H9 (cell line): ENCODE data around the gene PACSIN2. TPM values are rescaled to one million over a fixed set of nuclear protein-coding genes. Genes with fewer than 3 reads are reported as not detected.

Experiments used
- DNase-seq: peaks from one replicate; pipeline ENCODE4 v3.0.0-alpha.2; 2017
- H2AFZ ChIP-seq: one replicate; pipeline ENCODE4 v1.6.1; 2013; ENCODE audit warnings: mild to moderate bottlenecking, low read length, control low read depth, moderate library complexity
- H2AK5ac ChIP-seq: 2 replicates; pipeline ENCODE4 v1.6.1; 2013; ENCODE audit warnings: low read length, control low read depth, mixed read lengths; ENCODE audit not compliant: insufficient read length
- H2BK120ac ChIP-seq: one replicate; pipeline ENCODE4 v1.6.1; 2013; ENCODE audit warnings: low read depth, mild to moderate bottlenecking, low read length, control low read depth, inconsistent platforms; ENCODE audit not compliant: poor library complexity, severe bottlenecking
- H2BK12ac ChIP-seq: 2 replicates; pipeline ENCODE4 v1.6.1; 2013; ENCODE audit warnings: low read length, control low read depth, mixed read lengths, low read depth; ENCODE audit not compliant: insufficient read length
- H2BK15ac ChIP-seq: 2 replicates; pipeline ENCODE4 v1.6.1; 2013; ENCODE audit warnings: low read depth, low read length, control low read depth
- H2BK20ac ChIP-seq: one replicate; pipeline ENCODE4 v1.6.1; 2013; ENCODE audit warnings: low read depth, mild to moderate bottlenecking, low read length, control low read depth, inconsistent platforms; ENCODE audit not compliant: poor library complexity, severe bottlenecking
- H2BK5ac ChIP-seq: 2 replicates; pipeline ENCODE4 v1.6.1; 2013; ENCODE audit warnings: low read length, control low read depth, mixed read lengths; ENCODE audit not compliant: insufficient read length
- H3K14ac ChIP-seq: 2 replicates; pipeline ENCODE4 v1.6.1; 2013; ENCODE audit warnings: low read length, control low read depth; ENCODE audit not compliant: insufficient read depth
- H3K18ac ChIP-seq: 2 replicates; pipeline ENCODE4 v1.6.1; 2013; ENCODE audit warnings: low read depth, mild to moderate bottlenecking, mixed read lengths, low read length, control low read depth; ENCODE audit not compliant: insufficient read length
- H3K23ac ChIP-seq: 2 replicates; pipeline ENCODE4 v1.6.1; 2013; ENCODE audit warnings: low read length, control low read depth, mixed read lengths, low read depth; ENCODE audit not compliant: insufficient read length
- H3K23me2 ChIP-seq: 2 replicates; pipeline ENCODE4 v1.6.1; 2013; ENCODE audit warnings: low read depth, mild to moderate bottlenecking, mixed read lengths, low read length, control low read depth; ENCODE audit not compliant: insufficient read length, poor library complexity, severe bottlenecking
- H3K27ac ChIP-seq: 2 replicates; pipeline ENCODE4 v1.5.1; 2013; ENCODE audit warnings: low read length, control low read depth, mixed read lengths, low read depth; ENCODE audit not compliant: insufficient read length
- H3K27me3 ChIP-seq: 2 replicates; pipeline ENCODE4 v1.6.1; 2013; ENCODE audit warnings: low read length, control low read depth, inconsistent platforms; ENCODE audit not compliant: insufficient read depth
- H3K4ac ChIP-seq: 2 replicates; pipeline ENCODE4 v1.6.1; 2013; ENCODE audit warnings: low read depth, mild to moderate bottlenecking, control low read depth, inconsistent platforms, low read length, moderate library complexity
- H3K4me1 ChIP-seq: 2 replicates; pipeline ENCODE4 v1.6.1; 2013; ENCODE audit warnings: low read length, control low read depth, inconsistent platforms; ENCODE audit not compliant: insufficient read depth
- H3K4me2 ChIP-seq: 2 replicates; pipeline ENCODE4 v1.6.1; 2013; ENCODE audit warnings: low read length, control low read depth, mixed read lengths; ENCODE audit not compliant: insufficient read length, insufficient read depth
- H3K56ac ChIP-seq: 2 replicates; pipeline ENCODE4 v1.6.1; 2013; ENCODE audit warnings: low read depth, mild to moderate bottlenecking, mixed read lengths, low read length, control low read depth; ENCODE audit not compliant: insufficient read length
- H3K79me1 ChIP-seq: 2 replicates; pipeline ENCODE4 v1.6.1; 2013; ENCODE audit warnings: low read depth, mild to moderate bottlenecking, moderate library complexity, low read length, control low read depth, inconsistent platforms; ENCODE audit not compliant: insufficient read depth, poor library complexity, severe bottlenecking
- H3K79me2 ChIP-seq: 2 replicates; pipeline ENCODE4 v1.6.1; 2013; ENCODE audit warnings: low read length, control low read depth, inconsistent platforms; ENCODE audit not compliant: insufficient read depth
- H3K9ac ChIP-seq: 2 replicates; pipeline ENCODE4 v1.6.1; 2013; ENCODE audit warnings: low read length, control low read depth, mixed read lengths; ENCODE audit not compliant: insufficient read length; ENCODE audit errors: extremely low read depth
- H3K9me3 ChIP-seq: one replicate; pipeline ENCODE4 v1.6.1; 2013; ENCODE audit warnings: low read depth, low read length, inconsistent platforms; ENCODE audit not compliant: control insufficient read depth
- H3T11ph ChIP-seq: one replicate; pipeline ENCODE4 v1.6.1; 2013; ENCODE audit warnings: mild to moderate bottlenecking, low read length, control low read depth, inconsistent platforms
- H4K20me1 ChIP-seq: one replicate; pipeline ENCODE4 v1.6.1; 2013; ENCODE audit not compliant: control insufficient read depth, insufficient read length, insufficient read depth
- H4K5ac ChIP-seq: 2 replicates; pipeline ENCODE4 v1.6.1; 2013; ENCODE audit warnings: low read depth, mild to moderate bottlenecking, mixed read lengths, low read length, control low read depth; ENCODE audit not compliant: insufficient read length
- H4K8ac ChIP-seq: replicated peaks from 2 replicates; pipeline ENCODE4 v1.6.1; 2013; ENCODE audit warnings: low read length, control low read depth, mixed read lengths, low read depth; ENCODE audit not compliant: insufficient read length
- H4K91ac ChIP-seq: 2 replicates; pipeline ENCODE4 v1.6.1; 2013; ENCODE audit warnings: low read depth, mild to moderate bottlenecking, moderate library complexity, mixed read lengths, low read length, control low read depth; ENCODE audit not compliant: insufficient read length
- H3K27ac Mint-ChIP-seq, 3 experiments: 2 replicates in 2 of 3; 3 replicates in 1 of 3; pipeline ENCODE4 v1.8.0; 2020 to 2021; ENCODE audit warnings: mixed read lengths in 3 of 3, mild to moderate bottlenecking in 1 of 3, moderate library complexity in 1 of 3
- H3K27me3 Mint-ChIP-seq: 2 replicates; pipeline ENCODE4 v1.8.0; 2021; ENCODE audit warnings: low read depth, mild to moderate bottlenecking, moderate library complexity, mixed read lengths
- H3K36me3 Mint-ChIP-seq, 3 experiments: 2 replicates in 2 of 3; 3 replicates in 1 of 3; pipeline ENCODE4 v1.8.0; 2020 to 2021; ENCODE audit warnings: low read depth in 3 of 3, mixed read lengths in 3 of 3; ENCODE audit not compliant: insufficient read depth in 1 of 3
- H3K4me1 Mint-ChIP-seq, 2 experiments: 2 replicates each; pipeline ENCODE4 v1.8.0; 2020; ENCODE audit warnings: mixed read lengths in 2 of 2
- H3K4me3 Mint-ChIP-seq, 2 experiments: 2 replicates in 1 of 2; 3 replicates in 1 of 2; pipeline ENCODE4 v1.8.0; 2020 to 2021; ENCODE audit warnings: mild to moderate bottlenecking in 2 of 2, mixed read lengths in 2 of 2, moderate library complexity in 1 of 2
- H3K9me3 Mint-ChIP-seq, 2 experiments: 2 replicates in 1 of 2; 3 replicates in 1 of 2; pipeline ENCODE4 v1.8.0; 2020; ENCODE audit warnings: mild to moderate bottlenecking in 2 of 2, mixed read lengths in 2 of 2, moderate library complexity in 1 of 2
- WGBS: extraction: QIAGEN DNeasy Blood & Tissue Kit; methylation state at CpG from one replicate; pipeline ENCODE4 v1.1.7; 2013; ENCODE audit warnings: missing lambda C conversion rate, low lambda C conversion rate, mixed read lengths; ENCODE audit not compliant: insufficient read length; ENCODE audit errors: extremely low coverage; 5-methylcytosine and 5-hydroxymethylcytosine counted together
- total RNA-seq: library from RNA; stranded (reverse); gene quantifications from 2 replicates; pipeline ENCODE4 v1.2.1, GENCODE V29; 2021
- TF ChIP-seq, protein P1 (sequence below): fragments of 200-600 bp; sonication (generic); conservative IDR thresholded peaks from 3 replicates; pipeline ENCODE4 v1.8.0; 2021; ENCODE audit warnings: antibody characterized with exemption, mild to moderate bottlenecking

Gene PACSIN2
- total RNA-seq, 1 experiment from 2014 or later: 62.3 TPM

DNA sequence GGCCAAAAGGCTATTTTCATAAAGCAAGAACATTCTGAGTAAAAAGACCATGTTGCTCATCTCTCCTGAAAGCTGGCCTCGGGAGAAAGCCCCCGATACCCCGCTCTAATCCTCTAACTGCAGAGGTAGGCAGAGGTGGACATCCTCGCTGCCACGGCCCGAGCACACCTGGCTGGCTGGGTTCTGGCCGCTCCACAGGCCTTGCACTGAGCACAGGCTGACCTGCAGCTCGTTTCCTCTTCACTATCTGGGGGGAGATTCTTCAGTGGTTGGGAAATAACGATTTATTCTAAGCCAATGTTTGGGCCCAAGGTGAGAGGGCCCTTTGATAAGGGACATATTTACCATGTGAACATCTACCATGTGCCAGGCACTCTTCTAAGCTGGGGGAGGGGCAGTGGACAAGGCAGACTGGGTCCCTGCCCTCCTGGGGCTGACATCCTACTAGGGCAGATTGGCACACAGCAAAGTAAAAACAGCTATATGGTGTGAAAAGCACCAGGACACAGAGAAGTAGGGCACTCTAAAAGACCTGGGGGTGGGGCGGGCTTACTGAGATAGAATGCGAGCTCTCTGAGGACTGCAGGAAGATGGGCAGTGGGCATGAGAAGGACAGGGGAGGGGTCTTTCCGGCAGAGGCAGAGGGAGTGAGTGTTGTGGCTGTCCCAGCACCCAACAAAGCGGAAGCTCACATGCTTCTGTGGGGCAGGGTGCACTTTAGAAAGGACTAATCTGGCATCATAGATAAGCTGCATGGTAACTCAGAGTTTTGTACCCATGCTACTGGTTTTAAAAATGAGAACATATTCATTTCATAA is 92.4 kb downstream of the PACSIN2 start:
- Histone ChIP-seq H3K4ac (no peak overlapping the region), H3K79me2 (peaks cover 4% of the 10 kb centered on the region; the same call in 1 of the 2 replicates), H3K9me3 (no peaks in the 10 kb centered on the region), H2BK15ac (no peak overlapping the region), H3K56ac (no peak overlapping the region), H2BK12ac (no peak overlapping the region), H3K4me1 (no peaks in the 10 kb centered on the region; the same call in 1 of the 2 replicates), H3K23ac (no peak overlapping the region), H2BK20ac (no peak overlapping the region), H3K9ac (no peak overlapping the region), H2AFZ (no peak overlapping the region), H3K4me2 (no peak overlapping the region), H3T11ph (no peak overlapping the region), H2AK5ac (no peak overlapping the region), H3K27me3 (no peaks in the 10 kb centered on the region), H3K27ac (no peak overlapping the region), H4K8ac (no peak overlapping the region), H4K5ac (no peak overlapping the region), H2BK5ac (no peak overlapping the region), H4K20me1 (no peaks in the 10 kb centered on the region), H2BK120ac (no peak overlapping the region), H4K91ac (no peak overlapping the region), H3K23me2 (no peaks in the 10 kb centered on the region), H3K14ac (no peak overlapping the region), H3K79me1 (peaks cover under 1% of the 10 kb centered on the region), H3K18ac (no peak overlapping the region)
- no CpG with 5 or more reads among the region's 13 CpGs for WGBS
- peaks cover 0 to 5% (median 3%) of the 10 kb centered on the region in 3 experiments; a peak in 3 of 7 replicates for H3K36me3 Mint-ChIP-seq
- H3K4me3 Mint-ChIP-seq: no peak overlapping the region
- no peaks in the 10 kb centered on the region for H3K27me3 Mint-ChIP-seq
- TF ChIP-seq, protein P1, sequence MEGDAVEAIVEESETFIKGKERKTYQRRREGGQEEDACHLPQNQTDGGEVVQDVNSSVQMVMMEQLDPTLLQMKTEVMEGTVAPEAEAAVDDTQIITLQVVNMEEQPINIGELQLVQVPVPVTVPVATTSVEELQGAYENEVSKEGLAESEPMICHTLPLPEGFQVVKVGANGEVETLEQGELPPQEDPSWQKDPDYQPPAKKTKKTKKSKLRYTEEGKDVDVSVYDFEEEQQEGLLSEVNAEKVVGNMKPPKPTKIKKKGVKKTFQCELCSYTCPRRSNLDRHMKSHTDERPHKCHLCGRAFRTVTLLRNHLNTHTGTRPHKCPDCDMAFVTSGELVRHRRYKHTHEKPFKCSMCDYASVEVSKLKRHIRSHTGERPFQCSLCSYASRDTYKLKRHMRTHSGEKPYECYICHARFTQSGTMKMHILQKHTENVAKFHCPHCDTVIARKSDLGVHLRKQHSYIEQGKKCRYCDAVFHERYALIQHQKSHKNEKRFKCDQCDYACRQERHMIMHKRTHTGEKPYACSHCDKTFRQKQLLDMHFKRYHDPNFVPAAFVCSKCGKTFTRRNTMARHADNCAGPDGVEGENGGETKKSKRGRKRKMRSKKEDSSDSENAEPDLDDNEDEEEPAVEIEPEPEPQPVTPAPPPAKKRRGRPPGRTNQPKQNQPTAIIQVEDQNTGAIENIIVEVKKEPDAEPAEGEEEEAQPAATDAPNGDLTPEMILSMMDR: no peak
- H3K4me1 Mint-ChIP-seq: peaks cover 37 to 42% of the 10 kb centered on the region in 2 experiments
- H3K27ac Mint-ChIP-seq: peak overlapping the region; percentile 12 to 49 (median 40); a peak in 6 of 7 replicates
- no peaks in the 10 kb centered on the region for H3K9me3 Mint-ChIP-seq
- no peak for DNase-seq
